ENCODE results near the gene FIP1L1. TPM values are rescaled to one million over a fixed set of nuclear protein-coding genes. Genes with fewer than 3 reads are reported as not detected.

FIP1L1 gene
- total and polyA plus RNA-seq, 2 of the 13 experiments (the other 11 are each of a cell fraction or from before 2014, with no cell fraction given) = 14.9 to 69.4 TPM

DNA sequence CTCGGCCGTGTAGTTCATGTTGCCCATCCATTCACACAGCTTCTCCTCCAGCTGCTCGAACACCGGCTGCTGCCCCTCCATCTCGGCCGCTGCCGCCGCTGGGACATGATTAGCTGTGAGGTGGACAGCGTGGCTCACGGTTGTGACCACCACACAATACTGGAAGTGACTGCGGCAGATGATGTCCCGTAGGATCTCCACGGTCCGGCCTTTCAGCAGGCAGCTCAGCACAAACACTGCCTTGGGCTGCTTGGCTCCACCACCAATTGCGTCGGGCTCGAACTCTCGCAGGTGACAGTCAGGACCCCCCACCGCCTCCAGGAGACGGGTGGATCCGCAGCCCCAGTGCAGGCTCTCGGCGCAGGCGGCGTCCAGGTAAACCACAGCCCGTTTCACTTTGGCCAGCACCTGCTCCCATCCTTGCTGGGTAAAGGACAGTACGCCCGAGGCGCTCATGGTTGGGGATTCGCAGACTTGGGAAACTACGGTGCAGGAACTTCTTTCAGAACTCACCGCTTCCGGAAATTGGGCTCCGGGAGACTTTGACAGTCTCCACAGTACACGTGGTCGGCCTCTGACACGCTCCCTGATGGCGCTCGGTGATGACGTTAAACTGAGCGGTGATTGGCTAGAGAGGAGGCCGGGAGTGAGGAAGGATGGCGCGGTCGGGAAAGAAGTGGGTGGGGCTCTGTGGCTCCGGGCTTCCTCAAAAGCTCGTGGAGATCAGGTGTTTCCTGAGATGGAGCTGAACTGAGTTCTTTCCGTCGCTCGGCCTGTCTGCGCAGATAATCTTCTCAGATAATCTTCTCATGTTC is 11.7 kb upstream of the FIP1L1 start, which contains the start of gene SCFD2 (continued):
- TF ChIP-seq ADNP (CRISPR knock-in tag; IDR thresholded peaks at IDR 0.05) (no peak), MED13 (CRISPR knock-in tag; IDR thresholded peaks at IDR 0.05) (no peak), ZNF33A (CRISPR knock-in tag; IDR thresholded peaks at IDR 0.05; ENCODE audit: borderline replicate concordance) (0 out of 2 replicates have a peak, but pooled peaks have one; percentile 51), ZNF430 (CRISPR knock-in tag; IDR thresholded peaks at IDR 0.05) (peak; percentile 66), JUNB (CRISPR knock-in tag; IDR thresholded peaks at IDR 0.05; ENCODE audit: borderline replicate concordance) (no peak), ZNF749 (CRISPR knock-in tag; IDR thresholded peaks at IDR 0.05; ENCODE audit: borderline replicate concordance) (no peak), PRMT3 (CRISPR knock-in tag; IDR thresholded peaks at IDR 0.05; ENCODE audit: borderline replicate concordance, low read depth) (no peak), ZNF230 (CRISPR knock-in tag; IDR thresholded peaks at IDR 0.05) (peak; percentile 78; the same call in 1 of the 2 replicates), KDM5A (IDR thresholded peaks at IDR 0.05; ENCODE audit: borderline replicate concordance, low read length) (peak; percentile 95), HIVEP1 (CRISPR knock-in tag; IDR thresholded peaks at IDR 0.05) (no peak; the same call in 1 of the 2 replicates), ZNF124 (CRISPR knock-in tag; IDR thresholded peaks at IDR 0.05) (0 out of 2 replicates have a peak, but pooled peaks have one; percentile 32), ZNF672 (CRISPR knock-in tag; IDR thresholded peaks at IDR 0.05) (no peak), REXO4 (CRISPR knock-in tag; IDR thresholded peaks at IDR 0.05; ENCODE audit: borderline replicate concordance) (no peak), NCOA2 (CRISPR knock-in tag; IDR thresholded peaks at IDR 0.05) (0 out of 2 replicates have a peak, but pooled peaks have one; percentile 15), ZNF782 (CRISPR knock-in tag; IDR thresholded peaks at IDR 0.05; ENCODE audit: borderline replicate concordance) (no peak; the same call in 1 of the 2 replicates), TBX3 (IDR thresholded peaks at IDR 0.05; ENCODE audit: borderline replicate concordance) (0 out of 2 replicates have a peak, but pooled peaks have one; percentile 7), ZBTB7A (CRISPR knock-in tag; IDR thresholded peaks at IDR 0.05) (peak; percentile 22; the same call in 1 of the 2 replicates), ZEB1 (IDR thresholded peaks at IDR 0.05; ENCODE audit: insufficient replicate concordance, low read depth) (no peak), ZNF546 (CRISPR knock-in tag; conservative IDR thresholded peaks at IDR 0.05) (no peak)
- TF ChIP-seq, protein P1, sequence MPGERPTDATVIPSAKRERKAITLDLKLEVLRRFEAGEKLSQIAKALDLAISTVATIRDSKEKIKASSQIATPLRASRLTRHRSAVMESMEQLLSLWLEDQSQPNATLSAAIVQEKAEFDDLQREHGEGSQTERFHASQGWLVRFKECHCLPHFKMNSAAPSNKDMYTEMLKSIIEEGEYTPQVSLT (CRISPR knock-in tag; IDR thresholded peaks at IDR 0.05; ENCODE audit: borderline replicate concordance, low read depth) = no peak
- TF ChIP-seq, protein P2, sequence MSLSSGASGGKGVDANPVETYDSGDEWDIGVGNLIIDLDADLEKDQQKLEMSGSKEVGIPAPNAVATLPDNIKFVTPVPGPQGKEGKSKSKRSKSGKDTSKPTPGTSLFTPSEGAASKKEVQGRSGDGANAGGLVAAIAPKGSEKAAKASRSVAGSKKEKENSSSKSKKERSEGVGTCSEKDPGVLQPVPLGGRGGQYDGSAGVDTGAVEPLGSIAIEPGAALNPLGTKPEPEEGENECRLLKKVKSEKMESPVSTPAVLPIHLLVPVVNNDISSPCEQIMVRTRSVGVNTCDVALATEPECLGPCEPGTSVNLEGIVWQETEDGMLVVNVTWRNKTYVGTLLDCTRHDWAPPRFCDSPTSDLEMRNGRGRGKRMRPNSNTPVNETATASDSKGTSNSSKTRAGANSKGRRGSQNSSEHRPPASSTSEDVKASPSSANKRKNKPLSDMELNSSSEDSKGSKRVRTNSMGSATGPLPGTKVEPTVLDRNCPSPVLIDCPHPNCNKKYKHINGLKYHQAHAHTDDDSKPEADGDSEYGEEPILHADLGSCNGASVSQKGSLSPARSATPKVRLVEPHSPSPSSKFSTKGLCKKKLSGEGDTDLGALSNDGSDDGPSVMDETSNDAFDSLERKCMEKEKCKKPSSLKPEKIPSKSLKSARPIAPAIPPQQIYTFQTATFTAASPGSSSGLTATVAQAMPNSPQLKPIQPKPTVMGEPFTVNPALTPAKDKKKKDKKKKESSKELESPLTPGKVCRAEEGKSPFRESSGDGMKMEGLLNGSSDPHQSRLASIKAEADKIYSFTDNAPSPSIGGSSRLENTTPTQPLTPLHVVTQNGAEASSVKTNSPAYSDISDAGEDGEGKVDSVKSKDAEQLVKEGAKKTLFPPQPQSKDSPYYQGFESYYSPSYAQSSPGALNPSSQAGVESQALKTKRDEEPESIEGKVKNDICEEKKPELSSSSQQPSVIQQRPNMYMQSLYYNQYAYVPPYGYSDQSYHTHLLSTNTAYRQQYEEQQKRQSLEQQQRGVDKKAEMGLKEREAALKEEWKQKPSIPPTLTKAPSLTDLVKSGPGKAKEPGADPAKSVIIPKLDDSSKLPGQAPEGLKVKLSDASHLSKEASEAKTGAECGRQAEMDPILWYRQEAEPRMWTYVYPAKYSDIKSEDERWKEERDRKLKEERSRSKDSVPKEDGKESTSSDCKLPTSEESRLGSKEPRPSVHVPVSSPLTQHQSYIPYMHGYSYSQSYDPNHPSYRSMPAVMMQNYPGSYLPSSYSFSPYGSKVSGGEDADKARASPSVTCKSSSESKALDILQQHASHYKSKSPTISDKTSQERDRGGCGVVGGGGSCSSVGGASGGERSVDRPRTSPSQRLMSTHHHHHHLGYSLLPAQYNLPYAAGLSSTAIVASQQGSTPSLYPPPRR (CRISPR knock-in tag; IDR thresholded peaks at IDR 0.05; ENCODE audit: borderline replicate concordance) = peak; percentile 45; the same call in 1 of the 2 replicates
- TF ChIP-seq, protein P3, sequence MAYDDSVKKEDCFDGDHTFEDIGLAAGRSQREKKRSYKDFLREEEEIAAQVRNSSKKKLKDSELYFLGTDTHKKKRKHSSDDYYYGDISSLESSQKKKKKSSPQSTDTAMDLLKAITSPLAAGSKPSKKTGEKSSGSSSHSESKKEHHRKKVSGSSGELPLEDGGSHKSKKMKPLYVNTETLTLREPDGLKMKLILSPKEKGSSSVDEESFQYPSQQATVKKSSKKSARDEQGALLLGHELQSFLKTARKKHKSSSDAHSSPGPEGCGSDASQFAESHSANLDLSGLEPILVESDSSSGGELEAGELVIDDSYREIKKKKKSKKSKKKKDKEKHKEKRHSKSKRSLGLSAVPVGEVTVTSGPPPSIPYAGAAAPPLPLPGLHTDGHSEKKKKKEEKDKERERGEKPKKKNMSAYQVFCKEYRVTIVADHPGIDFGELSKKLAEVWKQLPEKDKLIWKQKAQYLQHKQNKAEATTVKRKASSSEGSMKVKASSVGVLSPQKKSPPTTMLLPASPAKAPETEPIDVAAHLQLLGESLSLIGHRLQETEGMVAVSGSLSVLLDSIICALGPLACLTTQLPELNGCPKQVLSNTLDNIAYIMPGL (CRISPR knock-in tag; IDR thresholded peaks at IDR 0.05; ENCODE audit: borderline replicate concordance in 1 of 2, low read depth in 1 of 2) = peak in 1 of 2 experiments; percentile 69; a peak in 3 of 4 replicates
